ENCODE measurements around the gene DCAF10. TPM values are rescaled to one million over a fixed set of nuclear protein-coding genes. Genes with fewer than 3 reads are reported as not detected.
"Not testable (repeated sequence)": the region's sequence is repeated elsewhere in the genome, so short reads cannot be mapped to it uniquely, and the experiment has no call there.

DCAF10 gene
- total and polyA plus RNA-seq, 2 of the 8 experiments (the other 6 are each of a cell fraction or from before 2014, with no cell fraction given) = 7.1 to 15.0 TPM

DNA sequence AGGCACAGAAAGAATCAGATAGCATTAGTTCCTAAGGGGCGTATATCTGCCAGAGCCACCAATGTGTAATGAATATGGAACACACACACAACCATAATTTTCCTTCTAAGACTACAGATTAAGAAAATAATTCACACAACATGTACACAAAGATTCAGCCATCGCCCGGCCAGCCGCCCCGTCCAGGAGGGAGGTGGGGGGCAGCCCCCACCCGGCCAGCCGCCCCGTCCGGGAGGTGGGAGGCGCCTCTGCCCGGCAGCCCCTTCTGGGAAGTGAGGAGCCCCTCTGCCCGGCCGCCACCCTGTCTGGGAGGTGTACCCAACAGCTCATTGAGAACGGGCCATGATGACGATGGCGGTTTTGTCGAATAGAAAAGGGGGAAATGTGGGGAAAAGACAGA lies 90.4 kb downstream of the DCAF10 start:
- H3K9ac ChIP-seq (replicated peaks in 1 of 4; ENCODE audit: extremely low read depth in 1 of 4, low read depth in 3 of 4, low read length in 3 of 4); H2BK5ac ChIP-seq (ENCODE audit: low read depth, low read length); H4K20me1 ChIP-seq (replicated peaks in 1 of 2; ENCODE audit: control insufficient read depth in 1 of 2, insufficient read depth in 2 of 2, low read length in 2 of 2); H2BK15ac ChIP-seq (ENCODE audit: low read length); H4K8ac ChIP-seq (ENCODE audit: extremely low read depth, insufficient read depth, low read length); H3K18ac ChIP-seq (ENCODE audit: extremely low read depth, low read length); H3K4me2 ChIP-seq (ENCODE audit: insufficient read depth in 1 of 2, low read depth in 2 of 2, low read length in 2 of 2); H3K23me2 ChIP-seq (ENCODE audit: low read depth, low read length); H3K9me3 ChIP-seq (ENCODE audit: insufficient read depth in 2 of 2, low read depth in 1 of 2, low read length in 1 of 2); H3K27ac ChIP-seq (ENCODE audit: low read depth, low read length); DNase-seq (ENCODE audit: low read depth in 1 of 2, low spot score in 2 of 2); H2AK5ac ChIP-seq (ENCODE audit: low read depth, low read length); H3K27me3 ChIP-seq (replicated peaks in 1 of 4; ENCODE audit: control insufficient read depth in 3 of 4, extremely low read depth in 1 of 4, insufficient read depth in 3 of 4, low read length in 3 of 4); POLR2A ChIA-PET (ENCODE audit: partially characterized antibody); H3K56ac ChIP-seq (replicated peaks; ENCODE audit: insufficient read length, low read depth, low read length); H3K4ac ChIP-seq (replicated peaks; ENCODE audit: insufficient read length, low read depth, low read length); H2BK12ac ChIP-seq (ENCODE audit: low read depth, low read length); H3K14ac ChIP-seq (ENCODE audit: insufficient read length); H2AFZ ChIP-seq (ENCODE audit: low read length); H3K23ac ChIP-seq (ENCODE audit: insufficient read length); H3K4me1 ChIP-seq (replicated peaks in 1 of 4; ENCODE audit: control insufficient read depth in 3 of 4, insufficient read depth in 4 of 4, low read length in 3 of 4); H3K4me3 ChIP-seq (ENCODE audit: extremely low read depth in 1 of 4, insufficient read depth in 2 of 4, low read depth in 3 of 4, low read length in 4 of 4); H2BK20ac ChIP-seq (ENCODE audit: low read length); FAIRE-seq; H3K79me2 ChIP-seq (ENCODE audit: control insufficient read depth in 1 of 2, insufficient read depth in 2 of 2, low read length in 2 of 2); H4K5ac ChIP-seq (ENCODE audit: insufficient read length, low read depth, low read length); H4K91ac ChIP-seq (replicated peaks; ENCODE audit: insufficient read length, low read length); H3K79me1 ChIP-seq (ENCODE audit: low read depth, low read length); H2BK120ac ChIP-seq (replicated peaks; ENCODE audit: low read depth, low read length): not testable (repeated sequence)
- peaks cover 2 to 19% (median 6%) of the 10 kb centered on the region in 4 experiments; a peak in 6 of 8 replicates for H3K36me3 ChIP-seq (ENCODE audit: control insufficient read depth in 2 of 4, insufficient read depth in 4 of 4, low read length in 3 of 4)
- CTCF ChIA-PET (ENCODE audit: partially characterized antibody) = interaction anchor here (1.0 kb wide), 1 partner anchor 36 kb away, joined by 3 read pairs; no protein-coding TSS in a partner anchor
- 81% methylated on average over 9 of the region's 17 CpGs; no CpG with 5 or more reads in 1 of the 2 experiments for WGBS, 2 experiments (ENCODE audit: extremely low coverage in 1 of 2, insufficient coverage in 1 of 2, insufficient read length in 1 of 2, insufficient replicate concordance in 2 of 2, low coverage in 1 of 2, low lambda C conversion rate in 2 of 2, missing lambda C conversion rate in 1 of 2)

Measured in H1 (cell line).